Transverse colon (tissue), 3 donors: Measurements from ENCODE around the gene UBE2J1.

Source experiments
- CTCF ChIP-seq, 5 experiments: fragments of 200-600 bp in 3 of 5; fragments of 450-650 bp in 2 of 5; sonication (generic) in 3 of 5; IDR thresholded peaks; 1 replicate in 2 of 5; 2 replicates in 3 of 5; pipeline ENCODE4 v1.5.1; 2016 to 2017; ENCODE audit warnings: antibody characterized with exemption in 5 of 5, inconsistent platforms in 3 of 5, mild to moderate bottlenecking in 2 of 5, moderate library complexity in 1 of 5
- POLR2A ChIP-seq: fragments of 450-650 bp; IDR thresholded peaks from one replicate; pipeline ENCODE4 v1.6.1; 2016; ENCODE audit warnings: antibody characterized with exemption, mild to moderate bottlenecking, moderate library complexity

GRCh38 chr6:89388846-89389245 is 36.3 kb upstream of the UBE2J1 start:
- no peak for TF ChIP-seq CTCF (IDR thresholded peaks at IDR 0.05)
- no peak for TF ChIP-seq POLR2A
